B cell (primary cell): ENCODE results near the gene RIMBP2. TPM values are rescaled to one million over a fixed set of nuclear protein-coding genes. Genes with fewer than 3 reads are reported as not detected.

ENCODE experiments used
- ATAC-seq: fragments of 200-7000 bp; cut with Tn5 transposase; one replicate; pipeline ENCODE4 v1.10.0; 2021; ENCODE audit warnings: low read depth, mild to moderate bottlenecking, moderate number of reproducible peaks, moderate library complexity
- CTCF ChIA-PET: fragments of 350-600 bp; sonication (Branson Sonifier 250); formaldehyde crosslinking; loops from one replicate; lab custom pipeline; 2021; ENCODE audit warnings: antibody characterized with exemption, inconsistent platforms; lab: Charles Lee
- POLR2A ChIA-PET: fragments of 350-600 bp; sonication (Branson Sonifier 250); formaldehyde crosslinking; loops from one replicate; lab custom pipeline; 2021; ENCODE audit warnings: antibody characterized with exemption; lab: Charles Lee
- DNase-seq: peaks from one replicate; pipeline ENCODE4 v3.0.0; 2013
- H2AFZ ChIP-seq: 2 replicates; pipeline ENCODE4 v1.6.1; 2012; ENCODE audit warnings: mild to moderate bottlenecking, low read depth, low read length; ENCODE audit not compliant: insufficient read depth, poor library complexity, severe bottlenecking
- H3K27ac ChIP-seq, 2 donors: 1 replicate in 1 of 2; 2 replicates in 1 of 2; pipeline ENCODE4 v1.5.1; 2012 to 2013; ENCODE audit warnings: low read length in 2 of 2, mild to moderate bottlenecking in 2 of 2, moderate library complexity in 1 of 2
- H3K27me3 ChIP-seq, 4 experiments: fragments of 200-600 bp in 1 of 4; sonication (generic) in 1 of 4; replicated peaks in 1 of 4; 1 replicate in 2 of 4; 2 replicates in 2 of 4; pipeline versions ENCODE4 v1.6.1 to v1.7.0; 2013 to 2016; ENCODE audit warnings: low read length in 3 of 4, mild to moderate bottlenecking in 2 of 4, mixed read lengths in 1 of 4, moderate library complexity in 1 of 4; ENCODE audit not compliant: insufficient read depth in 4 of 4, control insufficient read depth in 3 of 4; ENCODE audit errors: control extremely low read depth in 1 of 4
- H3K36me3 ChIP-seq, 2 experiments: replicated peaks in 1 of 2; 1 replicate in 1 of 2; 2 replicates in 1 of 2; pipeline versions ENCODE4 v1.6.1 to v1.7.1; 2013; ENCODE audit warnings: low read length in 1 of 2; ENCODE audit not compliant: insufficient read depth in 2 of 2, control insufficient read depth in 1 of 2; ENCODE audit errors: control extremely low read depth in 1 of 2, extremely low read depth in 1 of 2
- H3K4me1 ChIP-seq, 2 donors: fragments of 200-600 bp in 1 of 2; sonication (generic) in 1 of 2; 1 replicate in 1 of 2; 2 replicates in 1 of 2; pipeline versions ENCODE4 v1.5.1 to v1.6.1; 2013 to 2017; ENCODE audit warnings: low read length in 2 of 2; ENCODE audit not compliant: control insufficient read depth in 2 of 2, insufficient read depth in 2 of 2
- H3K4me2 ChIP-seq: replicated peaks from 2 replicates; pipeline ENCODE3; 2012; ENCODE audit warnings: mild to moderate bottlenecking, low read depth, low read length; ENCODE audit not compliant: poor library complexity, severe bottlenecking
- H3K4me3 ChIP-seq, 5 experiments: fragments of 200-600 bp in 1 of 5; sonication (generic) in 1 of 5; 1 replicate in 3 of 5; 2 replicates in 2 of 5; pipeline versions ENCODE4 v1.5.1 to v1.7.0; 2011 to 2016; ENCODE audit warnings: low read length in 4 of 5, mild to moderate bottlenecking in 4 of 5, low read depth in 2 of 5, control low read depth in 1 of 5, moderate library complexity in 1 of 5; ENCODE audit not compliant: insufficient read depth in 1 of 5; ENCODE audit errors: control extremely low read depth in 1 of 5, extremely low read depth in 1 of 5
- H3K79me2 ChIP-seq: fragments of 200-600 bp; sonication (generic); one replicate; pipeline ENCODE4 v1.6.0; 2016; ENCODE audit warnings: low read length; ENCODE audit not compliant: control insufficient read depth, insufficient read depth
- H3K9ac ChIP-seq: fragments of 200-600 bp; sonication (generic); 2 replicates; pipeline ENCODE4 v1.6.1; 2017; ENCODE audit warnings: mild to moderate bottlenecking, low read length, moderate library complexity
- H3K9me3 ChIP-seq, 3 donors: one replicate each; pipeline versions ENCODE4 v1.6.1 to v1.7.1; 2013; ENCODE audit warnings: low read length in 2 of 3; ENCODE audit not compliant: control insufficient read depth in 2 of 3, insufficient read depth in 1 of 3; ENCODE audit errors: control extremely low read depth in 1 of 3
- H4K20me1 ChIP-seq: 2 replicates; pipeline ENCODE4 v1.6.0; 2012; ENCODE audit warnings: mild to moderate bottlenecking, low read length; ENCODE audit not compliant: insufficient read depth, control insufficient read depth, poor library complexity, severe bottlenecking
- H3K27ac Mint-ChIP-seq: one replicate; pipeline ENCODE4 v1.8.0; 2021; ENCODE audit warnings: mixed read lengths
- H3K27me3 Mint-ChIP-seq: one replicate; pipeline ENCODE4 v1.8.0; 2021; ENCODE audit warnings: mixed read lengths
- H3K4me1 Mint-ChIP-seq: one replicate; pipeline ENCODE4 v1.8.0; 2021; ENCODE audit warnings: mixed read lengths
- H3K4me3 Mint-ChIP-seq: one replicate; pipeline ENCODE4 v1.8.0; 2021; ENCODE audit warnings: mixed read lengths
- H3K9me3 Mint-ChIP-seq: one replicate; pipeline ENCODE4 v1.8.0; 2022; ENCODE audit warnings: mixed read lengths; ENCODE audit not compliant: insufficient read depth
- CTCF ChIP-seq: fragments of 200-600 bp; IDR thresholded peaks from one replicate; pipeline ENCODE4 v1.8.0; 2022; ENCODE audit warnings: antibody characterized with exemption, mild to moderate bottlenecking
- EZH2 ChIP-seq: IDR thresholded peaks from 2 replicates; pipeline ENCODE4 v1.6.1; 2012; ENCODE audit warnings: borderline replicate concordance, low read depth, mild to moderate bottlenecking, moderate library complexity, low read length; ENCODE audit not compliant: insufficient read depth, poor library complexity, severe bottlenecking
- WGBS: methylation state at CpG from one replicate; pipeline ENCODE4 v1.1.5; 2013; ENCODE audit warnings: missing lambda C conversion rate; ENCODE audit not compliant: insufficient coverage; 5-methylcytosine and 5-hydroxymethylcytosine counted together
- intact Hi-C: fragments of 100-400 bp; cut with micrococcal nuclease; formaldehyde crosslinking; loops from one replicate; pipeline ENCODE4 v1.10.0; 2022
- polyA plus RNA-seq: library from polyadenylated mRNA; depleted of rRNA; stranded (reverse); fragments of >200 nt; gene quantifications from 2 replicates; pipeline ENCODE4 v1.2.3, GENCODE V29; 2012
- total RNA-seq, 2 donors: library from RNA; stranded (reverse); fragments of 120-200 nt in 1 of 2; gene quantifications; 1 replicate in 1 of 2; 2 replicates in 1 of 2; pipeline versions ENCODE4 v1.2.3 to v1.2.4, GENCODE V29; 2013 to 2022

The RIMBP2 gene
- total and polyA plus RNA-seq, 2 donors (not counting 1 experiment from before 2014, with no cell fraction given) = not detected

- Histone ChIP-seq H3K4me2 (no peak overlapping the region), H3K4me1 (no peaks in the 10 kb centered on the region), H4K20me1 (no peaks in the 10 kb centered on the region), H3K79me2 (no peaks in the 10 kb centered on the region), H2AFZ (no peak overlapping the region), H3K9me3 (no peaks in the 10 kb centered on the region), H3K36me3 (no peaks in the 10 kb centered on the region), H3K4me3 (no peak overlapping the region), H3K9ac (no peak overlapping the region), H3K27ac (no peak overlapping the region), H3K27me3 (no peaks in the 10 kb centered on the region)
- no peak for TF ChIP-seq EZH2
- TF ChIP-seq CTCF = no peak
- H3K27ac Mint-ChIP-seq = no peak overlapping the region
- H3K27me3 Mint-ChIP-seq = peaks cover 14% of the 10 kb centered on the region
- no peak overlapping the region for H3K4me3 Mint-ChIP-seq
- CTCF ChIA-PET = no interaction called here
- no peaks in the 10 kb centered on the region for H3K9me3 Mint-ChIP-seq
- POLR2A ChIA-PET = no interaction called here
- ATAC-seq = no peak
- no peak for DNase-seq
- H3K4me1 Mint-ChIP-seq = no peaks in the 10 kb centered on the region
- WGBS = 14% methylated on average over 16 of the region's 17 CpGs
- intact Hi-C loops = no loop called here
These were observed 82.3 kb downstream of the RIMBP2 start for GRCh38 chr12:130633771-130634170.

GRCh38 chr12:130632642-130633041 lies 83.5 kb downstream of the RIMBP2 start:
- peaks cover 0 to 3% (median 0%) of the 10 kb centered on the region in 4 experiments for H3K27me3 ChIP-seq
- WGBS = 100% methylated on average over 2 of the region's 5 CpGs

More at GRCh38 chr12:130632642-130633041, 83.5 kb downstream of the RIMBP2 start:
- Histone ChIP-seq H3K4me3 (no peak overlapping the region), H3K9me3 (no peaks in the 10 kb centered on the region), H3K27ac (no peak overlapping the region), H3K79me2 (no peaks in the 10 kb centered on the region), H3K4me2 (no peak overlapping the region), H3K9ac (no peak overlapping the region), H4K20me1 (no peaks in the 10 kb centered on the region), H2AFZ (no peak overlapping the region), H3K4me1 (no peaks in the 10 kb centered on the region), H3K36me3 (no peaks in the 10 kb centered on the region)
- no peak overlapping the region for H3K27ac Mint-ChIP-seq
- ATAC-seq (no peak), DNase-seq (no peak)
- intact Hi-C loops = no loop called here
- no peaks in the 10 kb centered on the region for H3K9me3 Mint-ChIP-seq
- H3K4me3 Mint-ChIP-seq = no peak overlapping the region
- POLR2A ChIA-PET = no interaction called here
- CTCF ChIA-PET = no interaction called here
- no peak for TF ChIP-seq EZH2
- no peak for TF ChIP-seq CTCF
- no peaks in the 10 kb centered on the region for H3K4me1 Mint-ChIP-seq
- H3K27me3 Mint-ChIP-seq = peaks cover 9% of the 10 kb centered on the region
